ENCODE results near the gene SPINT2.

SPINT2 gene

DNA sequence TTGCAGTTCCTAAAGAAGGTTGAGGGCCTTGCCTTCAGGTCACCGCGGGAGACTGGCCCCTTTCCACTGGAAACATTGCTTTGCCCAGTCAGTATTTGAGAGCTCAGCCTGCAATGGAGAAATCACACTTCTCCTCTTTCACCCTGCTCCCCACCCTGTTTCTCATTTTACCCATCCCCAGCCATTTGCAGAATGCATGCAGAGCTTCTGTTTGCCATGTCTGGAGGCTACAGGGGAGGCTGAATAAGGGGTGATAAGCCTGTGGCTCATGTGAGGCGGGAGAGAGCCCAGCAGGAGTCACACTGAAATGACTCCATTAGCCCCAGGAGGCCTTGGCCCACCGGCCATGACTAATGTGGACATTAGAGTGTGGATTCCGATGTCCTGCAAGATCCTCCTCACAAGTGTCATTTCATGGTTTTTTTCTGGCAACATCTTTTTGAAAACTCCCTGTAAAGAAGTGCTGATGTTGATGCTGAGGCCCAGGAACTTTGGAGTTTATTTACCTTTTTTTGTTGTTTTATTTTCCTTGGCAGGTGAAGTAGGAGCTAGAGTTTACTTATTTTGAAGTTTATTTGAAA, 6.3 kb downstream of the SPINT2 start:
- DNase-seq: no peak

DNA sequence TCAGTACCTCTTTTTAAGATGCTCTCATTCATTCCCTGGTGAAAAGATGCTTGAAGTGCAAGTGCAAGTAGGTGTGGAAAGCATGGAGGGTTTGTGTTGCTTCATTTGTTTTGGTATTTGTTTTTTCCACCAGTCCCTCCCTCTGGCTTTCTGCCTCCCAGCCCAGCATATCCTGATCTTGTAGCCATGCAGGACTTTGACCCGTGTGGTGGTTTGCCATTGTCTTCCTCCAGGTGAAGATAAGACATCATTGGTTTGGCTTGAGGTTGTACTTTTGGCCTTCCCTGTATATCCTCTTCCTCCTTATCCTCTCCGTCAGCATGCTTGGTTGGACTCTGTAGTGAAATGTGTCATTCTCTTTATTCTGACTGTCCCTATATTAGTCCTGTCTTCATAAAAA, 9.1 kb downstream of the SPINT2 start:
- DNase-seq: no peak

DNA sequence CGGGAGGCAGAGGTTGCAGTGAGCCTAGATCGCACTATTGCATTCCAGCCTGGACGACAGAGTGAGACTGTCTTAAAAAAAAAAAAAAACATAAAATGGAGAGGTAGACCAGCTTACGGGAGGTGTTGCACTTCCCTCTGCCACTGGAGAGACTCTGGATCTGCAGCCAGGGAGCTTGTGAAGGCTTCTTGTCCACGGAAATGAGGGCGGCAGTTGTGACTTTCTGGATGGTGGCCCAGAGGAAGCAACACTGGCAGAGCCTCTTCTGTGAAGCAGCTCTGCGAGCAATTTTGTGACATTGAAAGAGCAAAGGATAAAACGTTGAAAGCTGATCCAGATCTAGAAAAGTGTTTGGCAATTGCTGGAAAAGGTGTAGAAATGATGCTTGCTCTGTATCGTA, 10.4 kb downstream of the SPINT2 start:
- no peak for DNase-seq

DNA sequence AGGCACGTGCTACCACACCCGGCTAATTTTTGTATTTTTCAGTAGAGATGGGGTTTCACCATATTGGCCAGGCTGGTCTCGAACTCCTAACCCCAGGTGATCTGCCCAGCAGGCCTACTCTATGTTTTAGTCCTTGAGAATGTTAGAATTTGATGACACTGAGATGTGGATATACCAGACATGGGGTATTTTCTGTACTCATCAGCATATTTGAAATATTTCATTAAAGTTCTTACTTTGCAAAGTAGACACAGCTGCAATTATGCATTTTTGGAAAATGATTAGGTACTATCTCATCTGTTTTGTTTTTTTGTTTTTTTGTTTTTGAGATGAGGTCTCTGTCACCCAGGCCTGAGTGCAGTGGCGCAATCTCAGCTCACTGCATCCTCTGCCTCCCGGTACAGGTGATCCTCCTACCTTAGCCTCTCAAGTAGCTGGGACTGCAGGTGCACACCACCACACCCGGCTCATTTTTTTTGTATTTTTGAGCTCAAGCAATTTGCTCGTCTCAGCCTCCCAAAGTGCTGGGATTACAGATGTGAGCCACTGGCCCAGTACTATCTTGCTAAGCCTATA, 12.7 kb downstream of the SPINT2 start:
- DNase-seq: no peak

DNA sequence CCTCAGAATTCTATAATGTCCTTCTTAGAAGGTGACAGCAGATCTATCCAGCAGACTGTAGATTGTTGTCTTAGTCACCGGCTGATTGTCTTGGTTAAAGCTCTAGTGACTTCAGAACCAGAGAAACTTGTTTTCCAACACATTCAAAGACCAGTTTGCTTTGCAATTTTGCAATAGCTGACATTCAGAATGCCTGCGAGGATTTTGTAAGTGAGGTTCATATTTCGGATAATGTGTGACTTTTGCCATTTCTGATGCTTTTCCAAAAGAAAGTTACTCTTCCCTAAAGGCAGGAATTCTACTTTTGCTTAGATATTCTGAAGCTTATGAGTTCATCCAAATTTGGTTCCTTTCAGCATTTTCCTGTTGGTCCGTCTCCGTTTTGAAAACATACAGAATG, 13.2 kb downstream of the SPINT2 start:
- DNase-seq: no peak

DNA sequence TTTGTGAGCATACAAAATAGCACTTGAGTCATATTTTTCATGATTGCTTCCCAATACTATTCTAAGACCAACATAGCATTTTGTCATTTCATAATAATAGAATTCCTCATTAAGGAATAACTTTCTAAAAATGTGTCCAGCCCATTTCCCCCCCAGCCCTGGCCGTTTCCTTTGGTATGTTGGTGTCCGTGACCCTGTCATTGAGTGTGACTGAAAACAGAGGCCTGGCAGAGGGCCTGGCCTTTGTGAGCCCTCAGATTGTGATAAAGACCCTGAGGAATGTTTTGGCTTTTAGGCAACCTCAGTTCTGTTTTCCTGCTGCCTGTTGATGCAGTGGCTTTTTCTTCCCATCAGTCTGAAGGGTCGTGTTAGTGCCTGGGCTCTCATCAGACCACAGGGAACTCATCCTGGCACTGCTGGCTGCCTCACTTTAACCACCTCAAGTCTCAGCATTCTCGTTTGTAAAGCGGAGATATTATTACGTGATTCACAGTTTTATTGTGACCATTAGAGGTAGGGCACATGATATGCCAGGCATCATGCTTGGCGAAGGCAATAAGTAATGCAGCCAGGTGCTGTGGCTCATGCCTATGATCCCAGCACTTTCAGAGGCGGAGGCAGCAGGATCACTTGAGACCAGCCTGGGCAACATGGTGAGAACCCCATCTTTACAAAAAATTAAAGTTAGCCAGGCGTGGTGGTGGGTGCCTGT, 13.8 kb downstream of the SPINT2 start:
- no peak for DNase-seq

DNA sequence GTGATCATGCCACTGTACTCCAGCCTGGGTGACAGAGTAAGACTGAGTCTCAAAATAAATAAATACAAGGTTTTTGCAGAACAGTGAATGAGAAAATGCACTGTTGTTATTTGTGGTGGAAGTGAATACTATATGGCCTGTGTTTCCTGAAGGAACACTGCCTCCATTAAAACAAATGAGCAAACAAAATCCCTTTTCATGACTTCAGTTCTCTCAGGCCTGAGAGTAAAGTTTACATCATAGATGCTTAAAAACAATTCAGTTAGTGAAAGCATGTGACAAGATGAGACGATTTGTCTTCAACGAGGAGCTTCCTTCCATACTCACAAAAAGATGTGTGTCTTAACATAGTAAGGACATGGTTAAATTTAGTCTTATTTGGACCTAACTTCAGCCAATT, 14.4 kb downstream of the SPINT2 start:
- DNase-seq: no peak

DNA sequence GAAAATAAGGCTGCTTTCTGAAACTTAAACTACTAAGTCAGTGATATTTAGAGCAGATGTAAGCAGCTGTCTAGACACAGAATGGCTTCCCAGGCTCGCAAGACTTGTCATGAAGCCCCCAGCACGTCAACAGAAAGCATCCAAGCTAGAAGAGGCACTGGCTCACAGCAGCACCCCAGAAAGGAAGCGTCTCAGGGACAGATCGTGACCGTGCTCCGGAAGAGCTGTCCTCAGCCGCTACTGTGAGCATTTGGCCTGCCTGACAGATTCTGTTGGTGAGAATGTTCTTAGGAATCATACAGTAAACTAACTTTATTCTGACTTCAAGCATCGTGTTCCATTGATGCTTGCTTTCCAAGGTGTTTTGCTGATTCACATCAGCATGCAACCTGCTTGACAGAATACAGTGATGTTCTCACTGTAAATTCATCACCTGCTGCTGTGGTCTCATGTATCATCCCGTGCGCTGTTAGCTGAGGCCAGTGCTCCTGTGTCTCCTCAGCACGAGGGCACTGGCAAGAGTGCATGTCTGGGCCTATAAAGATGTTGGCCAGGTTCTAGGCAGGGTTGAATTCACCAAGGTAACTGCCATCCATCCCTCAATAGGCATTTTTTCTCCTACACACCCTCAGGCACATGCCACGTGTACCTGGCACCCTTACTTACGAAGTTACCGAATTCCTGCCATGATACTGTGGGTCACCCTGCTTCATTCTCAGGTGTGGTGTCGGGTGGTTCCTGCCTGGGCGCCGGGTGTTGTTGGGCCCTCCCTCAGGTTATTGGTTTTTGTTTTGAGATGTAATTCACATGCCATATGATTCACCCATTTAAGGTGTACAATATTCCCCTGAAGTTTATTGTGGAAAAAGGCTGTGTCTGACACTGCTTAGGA, 15.9 kb downstream of the SPINT2 start:
- no peak for DNase-seq

DNA sequence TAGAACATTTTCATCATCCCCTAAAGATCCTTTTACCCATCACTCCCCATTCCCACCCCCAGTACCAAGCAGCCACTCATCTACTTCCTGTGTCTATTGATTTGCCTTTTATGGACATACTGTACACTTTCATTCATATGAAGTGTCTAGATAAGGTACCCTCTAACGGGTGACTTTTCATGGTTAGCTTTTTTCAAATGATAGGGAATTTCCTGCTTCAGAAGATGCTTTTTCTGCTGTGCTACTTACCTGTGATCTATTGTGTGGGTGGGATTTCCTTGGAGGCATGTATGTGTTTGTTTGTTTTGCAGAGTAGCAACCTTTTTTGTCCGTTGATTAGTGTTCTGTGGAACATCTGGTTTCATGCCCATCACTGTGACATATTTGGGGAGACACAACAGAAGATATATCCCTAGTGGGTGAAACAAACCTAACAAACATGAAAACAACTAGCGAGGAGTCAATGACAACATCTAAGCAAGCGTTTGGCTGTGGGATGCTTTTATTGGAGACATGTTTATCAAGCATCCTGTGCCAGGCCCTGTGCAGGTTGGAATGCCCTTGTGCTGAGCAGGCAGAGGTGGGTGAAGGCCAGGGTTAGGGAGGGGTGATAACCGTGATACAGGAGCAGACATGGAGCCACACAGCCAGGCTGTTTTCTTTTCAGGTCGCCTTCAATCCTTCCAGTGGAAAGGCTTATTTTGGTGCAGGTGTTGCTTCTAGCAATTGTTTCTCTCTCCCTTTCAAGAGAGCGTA, 17.6 kb downstream of the SPINT2 start:
- DNase-seq: no peak

DNA sequence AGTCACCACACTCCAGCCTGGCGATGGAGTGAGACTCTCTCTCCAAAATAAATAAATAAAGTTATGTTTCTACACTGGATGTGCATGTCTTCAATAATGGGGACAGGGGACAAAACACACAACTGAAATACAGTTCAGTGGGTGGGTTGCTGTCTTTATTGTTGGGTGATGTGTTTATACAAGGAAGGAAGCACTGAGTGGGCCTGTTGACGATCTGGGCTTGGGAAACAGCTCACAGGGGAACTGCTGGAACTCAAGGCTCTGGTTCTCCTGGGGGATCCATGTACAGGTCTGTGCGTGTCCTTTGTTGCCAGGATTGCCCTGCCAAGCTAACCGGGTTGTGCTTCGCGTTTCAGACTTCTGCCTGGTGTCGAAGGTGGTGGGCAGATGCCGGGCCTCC, 18.9 kb downstream of the SPINT2 start:
- peak; percentile 45 for DNase-seq

DNA sequence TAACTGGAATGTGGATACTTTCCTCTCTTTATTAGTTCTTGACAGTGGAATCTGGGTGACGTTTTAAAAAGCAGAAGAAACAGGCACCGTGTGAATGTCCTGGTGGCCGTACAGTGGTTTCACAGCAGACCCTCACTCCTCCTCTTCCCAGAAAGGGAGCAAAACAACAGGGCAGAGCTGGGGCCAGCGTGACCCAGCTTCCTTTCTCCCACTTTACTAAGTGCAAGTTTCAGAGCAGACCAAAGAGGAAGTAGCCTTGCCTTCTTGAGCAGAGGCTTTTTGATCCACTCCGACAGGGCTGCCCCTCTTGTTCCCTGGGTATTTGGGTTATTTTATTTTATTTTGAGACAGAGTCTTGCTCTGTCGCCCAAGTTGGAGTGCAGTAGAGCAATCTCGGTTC, 20.0 kb downstream of the SPINT2 start:
- peak; percentile 73 for DNase-seq

DNA sequence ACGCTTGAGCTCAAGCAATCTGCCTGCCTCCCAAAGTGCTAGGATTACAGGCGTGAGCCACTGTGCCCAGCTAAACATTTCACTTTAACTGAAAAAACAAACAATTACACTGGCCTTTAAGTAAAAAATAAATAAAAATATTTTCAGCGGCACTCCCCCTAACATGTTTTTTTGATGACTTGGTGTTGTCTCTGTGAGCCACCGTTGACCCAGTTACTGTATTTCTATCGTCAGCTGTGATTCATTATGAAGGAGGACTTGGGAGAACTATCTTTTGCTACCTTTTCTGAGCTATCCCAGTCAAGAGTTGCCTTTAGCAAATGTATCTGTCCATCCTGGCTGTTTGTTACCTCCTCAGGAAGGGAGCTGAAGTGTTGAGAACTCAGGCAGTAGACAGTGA, 21.2 kb downstream of the SPINT2 start:
- no peak for DNase-seq

DNA sequence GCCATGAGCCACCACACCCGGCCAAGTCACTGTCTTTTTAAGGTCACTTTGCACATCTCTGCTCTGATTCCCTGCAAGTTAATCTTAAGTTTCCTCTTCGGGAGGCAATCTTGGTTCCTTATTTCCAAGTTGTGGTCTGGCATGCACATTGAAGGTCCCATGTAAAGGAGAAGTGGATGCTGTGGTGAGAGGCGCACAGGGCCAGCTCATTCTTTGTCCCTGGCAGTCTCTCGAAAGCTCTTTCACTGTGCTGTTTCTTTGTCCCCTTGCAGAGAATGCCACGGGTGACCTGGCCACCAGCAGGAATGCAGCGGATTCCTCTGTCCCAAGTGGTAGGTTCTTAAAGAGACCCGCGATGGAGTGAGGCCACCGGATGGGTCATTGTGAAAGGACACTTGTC, 23.2 kb downstream of the SPINT2 start:
- peak; percentile 89 for DNase-seq

DNA sequence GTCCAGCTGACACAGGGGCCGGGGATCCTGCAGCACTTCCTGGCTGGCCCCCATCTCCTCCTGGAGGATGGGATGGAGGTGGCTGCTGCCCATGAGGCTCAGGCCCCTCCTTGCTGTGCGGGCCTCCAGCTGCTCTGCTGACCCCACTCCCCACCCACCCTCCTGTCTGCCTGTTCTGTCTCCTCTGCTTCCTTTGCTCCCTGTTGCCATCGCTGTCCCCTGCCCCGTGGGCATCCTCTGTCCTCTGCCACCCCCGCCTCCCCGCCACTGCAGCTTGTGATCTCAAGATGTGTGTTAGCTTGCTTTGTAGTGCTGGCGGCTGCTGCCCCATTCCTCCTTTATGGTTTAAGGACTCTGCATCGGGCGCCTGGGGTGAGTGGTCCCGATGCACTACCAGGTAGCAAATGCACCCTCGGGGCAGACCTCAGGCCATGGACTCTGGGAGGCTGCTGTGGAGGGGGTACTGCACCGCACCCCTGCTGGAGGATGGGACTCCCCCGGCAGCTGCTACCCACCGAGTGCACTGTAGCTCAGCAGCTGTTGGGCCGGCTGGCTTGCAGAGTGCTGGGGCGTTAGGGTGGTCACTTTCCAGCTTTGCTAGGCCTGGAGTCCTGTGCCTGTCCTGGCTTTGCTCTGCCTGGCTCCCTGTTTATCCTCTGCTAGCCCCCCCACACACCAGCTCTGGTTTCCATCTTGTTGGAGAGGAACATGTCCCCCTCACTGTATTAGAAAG, 23.9 kb downstream of the SPINT2 start:
- no peak for DNase-seq

DNA sequence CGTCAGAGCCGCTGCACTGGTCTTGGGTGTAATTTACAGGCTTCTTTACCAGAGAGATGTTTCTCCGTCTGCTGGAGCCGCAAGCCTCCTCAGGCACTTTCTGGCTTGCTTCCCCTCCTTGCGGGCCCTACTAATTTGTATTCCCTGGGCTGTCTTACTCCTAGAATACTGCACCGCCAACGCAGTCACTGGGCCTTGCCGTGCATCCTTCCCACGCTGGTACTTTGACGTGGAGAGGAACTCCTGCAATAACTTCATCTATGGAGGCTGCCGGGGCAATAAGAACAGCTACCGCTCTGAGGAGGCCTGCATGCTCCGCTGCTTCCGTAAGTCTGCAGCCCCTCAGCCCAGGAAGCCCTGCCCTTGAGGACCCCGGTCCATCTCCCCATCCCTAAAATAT, 25.6 kb downstream of the SPINT2 start:
- DNase-seq: peak; percentile 20

DNA sequence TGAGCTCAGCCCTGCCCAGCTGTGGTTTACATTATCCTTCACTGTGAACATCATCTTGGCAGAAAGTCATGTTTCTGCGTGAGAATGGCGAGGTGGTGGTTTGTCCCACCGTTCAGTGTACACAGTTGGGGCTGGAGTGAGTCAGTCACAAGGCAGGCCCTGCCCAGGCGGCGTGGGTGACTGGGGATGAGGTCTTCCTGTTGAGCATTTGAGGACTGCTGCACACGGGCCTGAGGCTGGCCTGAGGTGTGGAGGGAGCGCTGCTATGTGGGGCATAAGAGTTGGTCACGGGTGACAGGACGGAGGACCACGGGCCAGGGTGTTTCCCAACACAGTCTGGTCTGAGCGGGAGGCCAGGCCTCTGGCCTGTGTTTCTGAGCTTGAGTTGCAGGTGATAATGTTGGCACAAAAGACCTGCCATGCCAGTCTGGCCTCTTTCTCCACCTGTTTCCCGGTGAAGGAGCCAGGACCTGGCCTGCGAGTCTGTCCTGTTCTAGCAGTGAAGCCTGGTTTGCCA, 26.3 kb downstream of the SPINT2 start:
- peak; percentile 12 for DNase-seq

DNA sequence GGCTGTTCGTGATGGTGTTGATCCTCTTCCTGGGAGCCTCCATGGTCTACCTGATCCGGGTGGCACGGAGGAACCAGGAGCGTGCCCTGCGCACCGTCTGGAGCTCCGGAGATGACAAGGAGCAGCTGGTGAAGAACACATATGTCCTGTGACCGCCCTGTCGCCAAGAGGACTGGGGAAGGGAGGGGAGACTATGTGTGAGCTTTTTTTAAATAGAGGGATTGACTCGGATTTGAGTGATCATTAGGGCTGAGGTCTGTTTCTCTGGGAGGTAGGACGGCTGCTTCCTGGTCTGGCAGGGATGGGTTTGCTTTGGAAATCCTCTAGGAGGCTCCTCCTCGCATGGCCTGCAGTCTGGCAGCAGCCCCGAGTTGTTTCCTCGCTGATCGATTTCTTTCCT, 27.5 kb downstream of the SPINT2 start:
- no peak for DNase-seq

DNA sequence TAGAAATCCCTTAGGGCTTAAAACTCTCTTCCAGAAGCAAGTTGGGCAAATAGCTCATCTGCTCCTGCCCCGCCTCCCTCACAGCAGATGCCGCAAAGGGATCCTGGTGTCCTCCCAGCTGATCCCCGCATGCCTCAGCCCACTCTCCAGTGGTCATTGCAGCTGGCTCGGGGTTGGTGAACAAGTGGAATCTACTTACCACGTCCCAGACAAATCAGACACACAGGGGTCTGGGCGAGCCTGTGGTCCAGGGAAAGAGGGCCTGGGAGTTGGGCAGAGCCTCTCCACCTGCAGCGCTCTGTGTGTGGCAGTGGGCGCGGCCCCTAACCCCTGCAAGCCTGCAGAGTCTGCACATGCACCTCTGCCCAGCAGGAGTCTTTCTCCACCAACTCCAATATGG, 28.9 kb downstream of the SPINT2 start:
- DNase-seq: no peak

DNA sequence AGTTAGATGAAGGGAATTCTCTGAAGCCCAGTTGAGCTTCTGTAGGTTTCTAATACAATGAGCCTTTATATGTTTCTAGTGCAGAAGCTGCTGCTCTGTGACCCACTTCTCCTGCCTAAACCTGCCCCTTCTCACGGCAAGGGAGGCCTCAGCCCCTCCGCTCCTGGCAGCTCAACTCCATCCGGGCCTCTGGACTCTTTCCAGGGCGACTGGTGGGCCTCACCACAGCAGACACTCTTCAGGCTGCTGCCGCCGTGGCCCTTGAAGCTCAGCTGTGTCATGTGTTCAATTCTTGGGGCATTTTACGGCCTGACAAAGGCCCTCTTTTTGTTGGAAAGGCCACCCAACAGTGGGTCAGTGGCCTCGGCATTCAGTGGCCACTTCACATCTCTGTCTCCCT, 29.7 kb downstream of the SPINT2 start:
- DNase-seq: no peak

DNA sequence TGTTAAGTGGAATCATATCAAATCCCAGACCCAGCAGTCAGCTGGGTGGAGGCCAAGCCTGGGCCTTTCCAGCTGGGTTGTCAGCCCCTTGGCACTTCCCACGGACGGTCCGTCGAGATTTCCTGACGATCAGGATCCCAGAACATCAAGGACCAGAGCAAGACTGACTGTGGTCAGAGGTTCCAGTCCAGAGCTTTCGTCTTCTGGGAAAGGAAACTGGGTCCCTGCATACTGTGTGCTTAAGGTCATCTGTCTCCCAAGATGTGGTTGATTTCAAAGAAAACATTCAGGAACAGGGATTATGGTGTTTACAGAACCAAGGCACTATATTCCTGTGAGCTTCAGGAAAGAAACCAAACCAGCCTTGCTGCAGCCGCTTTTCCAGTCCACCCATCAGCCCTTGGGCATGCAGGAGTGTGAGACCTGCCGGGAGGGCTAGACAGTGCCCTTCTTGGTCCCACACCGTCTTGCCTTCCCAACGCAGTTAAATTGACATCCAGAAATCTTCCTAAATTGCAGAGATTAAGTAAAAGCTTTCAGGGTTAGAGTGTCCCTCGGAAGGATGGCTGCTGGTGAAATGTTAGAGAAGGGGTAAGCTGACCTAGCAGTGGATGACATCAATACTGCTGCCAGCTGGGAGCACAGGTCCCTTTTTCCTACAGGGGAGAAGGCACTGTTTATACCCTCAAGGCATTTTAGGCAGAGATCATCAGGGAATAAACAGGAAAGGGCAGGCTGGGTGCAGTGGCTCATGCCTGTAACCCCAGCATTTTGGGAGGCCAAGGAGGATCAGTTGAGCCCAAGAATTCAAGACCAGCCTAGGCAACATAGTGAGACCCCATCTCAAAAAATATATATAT, 34.7 kb downstream of the SPINT2 start:
- DNase-seq: no peak

All from inflammatory macrophage treated with lipopolysaccharide for 4 hours (primary cell).